IMR-90 (cell line): ENCODE data around the gene MS4A15.

ENCODE experiments used
- CEBPB ChIP-seq: IDR thresholded peaks from 2 replicates; pipeline ENCODE4 v1.6.1; 2012; ENCODE audit warnings: low read depth, low read length, improper control_type of control experiment
- MXI1 ChIP-seq: IDR thresholded peaks from 2 replicates; pipeline ENCODE4 v1.6.1; 2012; ENCODE audit warnings: low read depth, mild to moderate bottlenecking, low read length, moderate library complexity, borderline replicate concordance
- POLR2A ChIP-seq: IDR thresholded peaks from 2 replicates; pipeline ENCODE4 v1.6.1; 2012; ENCODE audit warnings: mild to moderate bottlenecking, low read depth, low read length
- RAD21 ChIP-seq: IDR thresholded peaks from 2 replicates; pipeline ENCODE4 v1.6.1; 2012; ENCODE audit warnings: low read length, improper control_type of control experiment
- RFX5 ChIP-seq: IDR thresholded peaks from 2 replicates; pipeline ENCODE4 v1.8.0; 2012; ENCODE audit warnings: low read depth, mild to moderate bottlenecking, low read length, moderate library complexity
- TF ChIP-seq, protein P1 (sequence below): conservative IDR thresholded peaks from 2 replicates; pipeline ENCODE4 v1.5.1; 2012; ENCODE audit warnings: mild to moderate bottlenecking, low read depth, low read length, improper control_type of control experiment

DNA sequence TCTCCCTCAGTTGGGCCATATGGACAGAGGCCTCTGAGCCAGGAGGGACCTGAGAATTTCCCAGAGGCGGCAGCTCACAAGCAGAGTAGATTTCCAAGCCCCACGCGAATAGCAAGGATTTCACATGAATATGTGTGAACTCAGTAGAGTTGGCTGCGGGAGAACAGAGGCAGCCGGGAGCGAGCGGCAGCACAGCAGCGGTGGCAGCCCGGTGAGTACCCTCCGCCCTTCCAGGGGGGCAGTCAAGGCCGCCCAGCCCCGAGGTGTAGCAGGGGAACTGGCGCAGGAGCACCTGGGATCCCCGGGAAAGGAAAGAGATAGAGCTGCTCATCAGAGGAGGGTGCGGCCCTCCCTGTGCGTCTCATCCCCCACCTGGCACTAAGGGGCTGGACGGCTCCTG, 8.4 kb upstream of the MS4A15 start:
- TF ChIP-seq CEBPB (no peak), POLR2A (no peak), MXI1 (no peak), RFX5 (no peak), RAD21 (no peak)
- TF ChIP-seq, protein P1, sequence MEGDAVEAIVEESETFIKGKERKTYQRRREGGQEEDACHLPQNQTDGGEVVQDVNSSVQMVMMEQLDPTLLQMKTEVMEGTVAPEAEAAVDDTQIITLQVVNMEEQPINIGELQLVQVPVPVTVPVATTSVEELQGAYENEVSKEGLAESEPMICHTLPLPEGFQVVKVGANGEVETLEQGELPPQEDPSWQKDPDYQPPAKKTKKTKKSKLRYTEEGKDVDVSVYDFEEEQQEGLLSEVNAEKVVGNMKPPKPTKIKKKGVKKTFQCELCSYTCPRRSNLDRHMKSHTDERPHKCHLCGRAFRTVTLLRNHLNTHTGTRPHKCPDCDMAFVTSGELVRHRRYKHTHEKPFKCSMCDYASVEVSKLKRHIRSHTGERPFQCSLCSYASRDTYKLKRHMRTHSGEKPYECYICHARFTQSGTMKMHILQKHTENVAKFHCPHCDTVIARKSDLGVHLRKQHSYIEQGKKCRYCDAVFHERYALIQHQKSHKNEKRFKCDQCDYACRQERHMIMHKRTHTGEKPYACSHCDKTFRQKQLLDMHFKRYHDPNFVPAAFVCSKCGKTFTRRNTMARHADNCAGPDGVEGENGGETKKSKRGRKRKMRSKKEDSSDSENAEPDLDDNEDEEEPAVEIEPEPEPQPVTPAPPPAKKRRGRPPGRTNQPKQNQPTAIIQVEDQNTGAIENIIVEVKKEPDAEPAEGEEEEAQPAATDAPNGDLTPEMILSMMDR: no peak
